HL-60 (cell line): Measurements from ENCODE around the gene LAMTOR1.
A peak's percentile ranks its signal among the peaks of the same experiment; 100 is the strongest.

ENCODE experiments used
- DNase-seq, 2 experiments: peaks; one replicate each; pipeline ENCODE4 v3.0.0-alpha.2; 2010 to 2020; ENCODE audit warnings: low read depth in 1 of 2, low spot score in 1 of 2
- H3K27ac ChIP-seq: fragments of 250-450 bp; sonication (Bioruptor Pico); replicated peaks from 2 replicates; pipeline ENCODE4 v1.5.1; 2020; ENCODE audit warnings: mild to moderate bottlenecking, moderate library complexity
- H3K27me3 ChIP-seq: fragments of 250-450 bp; sonication (Bioruptor Pico); 2 replicates; pipeline ENCODE4 v1.5.1; 2021; ENCODE audit warnings: mild to moderate bottlenecking, moderate library complexity; ENCODE audit not compliant: insufficient read depth, poor library complexity, severe bottlenecking
- H3K4me3 ChIP-seq: replicated peaks from 2 replicates; pipeline ENCODE4 v1.5.1; 2011; ENCODE audit warnings: mild to moderate bottlenecking, control low read depth, low read length; ENCODE audit not compliant: insufficient read depth
- CTCF ChIP-seq: IDR thresholded peaks from one replicate; pipeline ENCODE4 v1.5.1; 2011; ENCODE audit warnings: low read length, control low read depth, inconsistent platforms; ENCODE audit not compliant: insufficient read depth
- GABPA ChIP-seq: IDR thresholded peaks from 2 replicates; pipeline ENCODE4 v1.6.1; 2012; ENCODE audit warnings: low read depth
- POLR2AphosphoS5 ChIP-seq: IDR thresholded peaks from 2 replicates; pipeline ENCODE4 v1.6.1; 2012; ENCODE audit warnings: low read depth
- REST ChIP-seq: IDR thresholded peaks from 2 replicates; pipeline ENCODE4 v1.6.1; 2012; ENCODE audit warnings: low read depth; ENCODE audit not compliant: insufficient replicate concordance
- SPI1 ChIP-seq: IDR thresholded peaks from 2 replicates; pipeline ENCODE4 v1.6.1; 2012; ENCODE audit warnings: low read depth, mild to moderate bottlenecking, borderline replicate concordance

LAMTOR1 gene

GRCh38 chr11:72102162-72102561 lies 935 bp downstream of the LAMTOR1 start:
- no peak for DNase-seq
- no peaks in the 10 kb centered on the region for H3K27me3 ChIP-seq
- TF ChIP-seq SPI1 (peak; percentile 20; the same call in 1 of the 2 replicates), GABPA (no peak), POLR2AphosphoS5 (no peak)
- peak overlapping the region; percentile 100 for H3K27ac ChIP-seq
- peak overlapping the region; percentile 64 for H3K4me3 ChIP-seq

GRCh38 chr11:72100462-72100861 lies 2.6 kb downstream of the LAMTOR1 start:
- peak; percentile 80; the same call in 1 of the 2 replicates for TF ChIP-seq SPI1
- TF ChIP-seq POLR2AphosphoS5: peak; percentile 91
- TF ChIP-seq GABPA: no peak
- Histone ChIP-seq H3K27me3 (no peaks in the 10 kb centered on the region), H3K4me3 (no peak overlapping the region), H3K27ac (peak overlapping the region; percentile 100)
- peak; percentile 93 to 94 for DNase-seq

GRCh38 chr11:72100009-72100408 lies 3.1 kb downstream of the LAMTOR1 start:
- Histone ChIP-seq H3K27ac (peak overlapping the region; percentile 100), H3K4me3 (no peak overlapping the region), H3K27me3 (no peaks in the 10 kb centered on the region)
- TF ChIP-seq POLR2AphosphoS5 (no peak), GABPA (no peak), REST (no peak), CTCF (no peak), SPI1 (no peak)
- no peak for DNase-seq

GRCh38 chr11:72098741-72099140 lies 4.4 kb downstream of the LAMTOR1 start:
- H3K27ac ChIP-seq: peak overlapping the region; percentile 100

More at GRCh38 chr11:72098741-72099140, 4.4 kb downstream of the LAMTOR1 start:
- H3K27me3 ChIP-seq: no peaks in the 10 kb centered on the region
- no peak overlapping the region for H3K4me3 ChIP-seq
- no peak for DNase-seq
- TF ChIP-seq GABPA: no peak
- no peak for TF ChIP-seq CTCF
- no peak for TF ChIP-seq SPI1
- no peak for TF ChIP-seq POLR2AphosphoS5
- TF ChIP-seq REST: no peak
